GM21576 (cell line): Measurements from ENCODE around the gene KNOP1.
"Not testable (repeated sequence)": the region's sequence is repeated elsewhere in the genome, so short reads cannot be mapped to it uniquely, and the experiment has no call there.

Experiments used
- ATAC-seq: cut with Tn5 transposase; IDR thresholded peaks from one replicate; pipeline ENCODE4 v1.9.1; 2021; ENCODE audit warnings: mild to moderate bottlenecking, moderate library complexity; ENCODE audit not compliant: unreplicated experiment

KNOP1 gene

DNA sequence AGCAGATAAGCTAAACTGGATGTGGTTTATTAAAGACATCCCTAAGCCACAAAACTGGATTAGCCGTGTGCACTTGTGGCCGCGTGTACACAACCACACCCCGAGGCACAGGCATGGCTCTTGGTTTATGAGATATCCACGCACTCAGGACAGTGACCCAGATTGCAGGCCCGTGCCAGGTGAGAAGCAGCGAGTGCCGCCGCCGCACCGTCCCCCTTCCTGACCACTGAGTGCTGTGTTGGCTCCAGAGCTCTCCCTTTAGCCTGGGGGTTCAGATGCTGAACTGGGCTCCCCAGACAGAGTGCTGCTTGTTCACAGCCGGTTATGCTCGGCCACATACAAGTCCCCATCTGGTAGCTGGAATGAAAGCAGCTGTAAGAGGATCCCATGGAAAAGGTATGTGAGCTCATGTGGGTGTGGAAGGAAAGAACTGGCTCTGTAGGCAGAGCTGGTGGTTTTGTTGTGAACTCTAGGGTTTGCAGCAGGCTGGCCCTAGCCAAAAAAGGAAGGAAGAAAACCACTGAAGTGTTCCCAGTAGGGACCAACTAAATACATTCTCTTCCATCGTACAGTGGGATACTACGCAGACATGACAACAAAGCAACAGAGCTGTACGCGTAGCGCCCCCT is 29.5 kb downstream of the KNOP1 start:
- ATAC-seq, result no peak

DNA sequence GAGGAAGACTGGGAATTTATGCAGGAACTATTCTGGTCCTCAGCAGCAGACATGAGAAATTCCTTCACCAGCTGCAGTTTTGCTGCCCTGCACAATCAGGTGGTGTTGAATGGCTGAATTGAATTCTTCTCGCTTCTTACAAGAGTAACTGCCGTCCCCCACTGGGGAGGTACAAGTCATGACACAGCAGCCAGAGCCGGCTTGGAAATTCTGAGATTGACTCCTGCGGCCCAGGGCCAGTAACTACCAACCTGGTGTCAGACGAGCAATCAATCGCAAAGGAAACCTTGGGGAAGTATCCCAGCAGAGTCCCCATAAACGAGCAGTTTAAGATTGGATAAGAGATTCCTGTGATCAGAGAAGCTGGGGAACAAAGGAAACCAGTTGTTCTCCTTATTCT is 30.7 kb downstream of the KNOP1 start:
- no peak for ATAC-seq

DNA sequence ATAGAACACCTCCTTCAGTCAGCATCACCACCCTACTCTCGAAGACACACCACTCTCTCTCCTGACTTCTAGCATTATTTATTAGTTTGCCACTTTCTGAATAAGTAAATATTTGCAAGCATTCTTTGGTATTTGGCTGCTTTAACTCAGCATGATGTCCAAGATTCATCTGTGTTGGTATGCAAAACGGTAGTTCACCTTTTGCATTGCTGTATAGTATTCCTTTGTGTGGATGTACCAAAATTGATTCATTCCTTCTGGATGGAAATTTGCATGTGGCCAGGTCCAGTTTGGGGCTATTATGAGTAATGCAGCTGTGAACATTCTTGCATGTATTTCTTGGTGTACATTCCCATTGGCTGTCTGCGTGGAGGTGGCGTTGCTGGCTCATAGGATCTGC is 32.9 kb downstream of the KNOP1 start:
- ATAC-seq, result no peak

DNA sequence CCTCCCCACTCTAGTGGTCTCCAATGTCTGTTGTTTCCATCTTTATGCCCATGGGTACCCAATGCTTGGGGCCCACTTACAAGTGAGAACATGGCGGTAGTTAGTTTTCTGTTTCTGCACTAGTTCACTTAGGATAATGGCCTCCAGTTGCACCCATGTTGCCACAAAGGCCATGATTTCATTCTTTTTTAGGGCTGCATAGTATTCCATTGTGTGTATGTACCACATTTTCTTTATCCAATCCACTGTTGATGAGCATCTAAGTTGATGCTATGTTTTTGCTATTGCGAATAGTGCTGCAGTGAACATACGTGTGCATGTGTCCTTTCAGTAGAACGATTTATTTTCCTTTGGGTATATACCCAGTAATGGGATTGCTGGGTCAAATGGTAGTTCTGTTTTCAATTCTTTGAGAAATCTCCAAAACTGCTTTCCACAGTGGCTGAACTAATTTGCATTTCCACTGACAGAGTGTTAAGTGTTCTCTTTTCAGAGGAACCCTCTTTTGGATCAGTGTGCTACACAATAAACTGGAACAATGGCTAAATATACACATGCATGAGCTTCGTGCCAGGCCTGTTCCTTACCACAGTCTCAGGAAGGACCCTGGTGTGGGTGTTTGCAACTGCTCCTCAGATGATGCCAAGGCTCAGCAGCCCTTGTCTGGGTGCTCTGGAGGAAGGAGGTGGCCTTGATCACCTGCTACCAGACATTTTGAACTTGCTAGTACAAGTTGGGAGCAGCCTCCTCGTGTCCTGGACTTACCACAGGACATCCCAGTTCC is 34.4 kb downstream of the KNOP1 start:
- ATAC-seq, result no peak

DNA sequence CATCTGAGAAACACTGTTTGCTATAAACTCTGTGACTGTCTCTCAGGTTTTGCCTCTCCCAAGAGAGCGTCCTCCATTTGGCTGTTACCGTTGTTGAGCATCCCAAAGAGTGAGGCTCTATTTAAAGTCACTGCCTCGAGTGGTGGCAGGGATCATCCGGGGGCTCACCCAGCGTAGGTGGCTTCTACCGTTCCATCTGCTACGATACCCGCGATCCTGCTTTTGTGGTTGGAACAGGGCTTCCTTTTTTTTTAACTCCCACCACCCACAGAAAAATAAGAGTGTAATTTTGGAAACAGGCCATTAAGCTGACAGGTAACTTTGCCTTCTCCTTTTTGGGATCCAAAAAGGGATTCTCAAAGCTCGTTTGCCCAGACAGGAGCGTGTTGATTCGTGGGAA is 36.4 kb downstream of the KNOP1 start:
- no peak for ATAC-seq

DNA sequence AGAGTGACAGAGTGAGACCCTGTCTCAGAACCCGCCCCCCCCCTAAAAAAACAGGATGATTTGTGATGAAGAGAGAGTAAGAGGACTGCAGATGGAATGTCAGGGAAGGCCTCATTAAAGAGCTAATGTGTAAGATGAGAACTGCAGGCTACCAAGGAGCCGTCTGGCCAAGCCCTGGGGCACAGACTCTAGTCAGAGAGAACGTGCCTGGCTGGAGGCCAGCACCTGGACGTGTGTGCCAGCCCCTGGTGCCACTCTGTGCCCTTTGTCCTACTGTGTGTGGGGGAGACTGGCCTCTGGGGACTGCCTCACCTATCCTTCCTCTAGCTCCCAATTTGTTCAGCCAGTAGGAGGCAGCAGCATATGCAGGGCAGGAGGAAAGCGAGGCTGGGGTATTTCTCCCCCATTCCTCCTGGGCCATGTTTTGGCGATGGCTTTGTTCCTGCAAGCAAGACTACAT is 37.1 kb downstream of the KNOP1 start:
- no peak for ATAC-seq

DNA sequence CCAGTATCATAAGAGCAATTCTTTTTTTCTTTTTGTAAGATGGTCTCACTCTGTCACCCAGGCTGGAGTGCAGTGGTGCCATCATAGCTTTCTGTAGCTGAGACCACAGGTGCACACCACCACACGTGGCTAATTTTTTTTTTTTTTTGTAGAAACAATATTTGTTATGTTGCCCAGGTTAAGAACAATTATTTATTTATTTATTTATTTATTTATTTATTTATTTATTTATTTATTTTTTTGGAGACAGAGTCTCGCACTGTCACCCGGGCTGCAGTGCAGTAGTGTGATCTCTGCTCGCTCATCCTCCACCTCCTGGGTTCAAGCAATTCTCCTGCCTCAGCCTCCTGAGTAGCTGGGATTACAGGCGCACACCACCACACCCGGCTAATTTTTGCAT is 38.7 kb downstream of the KNOP1 start:
- ATAC-seq, result not testable (repeated sequence)

DNA sequence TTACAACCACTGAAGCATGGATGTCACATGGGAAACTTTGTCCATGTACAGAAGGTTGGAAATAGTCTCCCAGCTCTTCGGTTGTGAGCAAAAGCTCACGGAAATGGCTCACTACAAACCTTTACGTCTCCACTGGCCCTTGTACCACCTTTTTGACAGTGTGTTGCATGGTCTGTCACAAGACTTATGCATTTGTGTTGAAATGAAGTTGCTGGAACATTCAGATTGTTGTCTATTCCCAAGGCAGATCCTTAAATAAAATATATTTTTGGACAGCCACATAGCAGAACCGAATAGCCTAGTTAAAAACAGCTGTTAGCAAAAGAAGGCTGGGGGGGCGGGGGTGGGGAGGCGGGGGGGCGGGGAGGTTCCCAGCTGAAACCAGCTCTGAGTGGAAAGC is 39.2 kb downstream of the KNOP1 start:
- ATAC-seq, result no peak

DNA sequence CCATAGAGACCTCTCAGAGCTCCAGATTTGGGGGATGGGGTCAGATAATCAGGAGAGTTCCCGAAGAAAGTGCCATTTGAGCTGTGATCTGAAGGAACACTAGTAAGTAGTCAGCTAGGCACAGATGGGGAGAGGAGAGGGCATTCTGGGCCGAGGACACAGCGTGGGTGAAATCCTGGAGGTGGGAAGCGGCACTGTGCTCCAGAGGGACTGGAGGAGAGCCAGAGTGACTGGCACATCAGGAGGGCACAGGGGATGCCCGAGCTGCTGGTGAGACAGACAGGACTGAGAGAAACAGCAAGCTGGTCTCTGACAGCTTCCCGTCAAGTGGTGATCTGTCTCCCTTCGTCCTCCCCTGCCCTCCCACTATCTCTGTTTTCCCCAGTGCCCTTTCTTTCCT is 40.6 kb downstream of the KNOP1 start:
- no peak for ATAC-seq

DNA sequence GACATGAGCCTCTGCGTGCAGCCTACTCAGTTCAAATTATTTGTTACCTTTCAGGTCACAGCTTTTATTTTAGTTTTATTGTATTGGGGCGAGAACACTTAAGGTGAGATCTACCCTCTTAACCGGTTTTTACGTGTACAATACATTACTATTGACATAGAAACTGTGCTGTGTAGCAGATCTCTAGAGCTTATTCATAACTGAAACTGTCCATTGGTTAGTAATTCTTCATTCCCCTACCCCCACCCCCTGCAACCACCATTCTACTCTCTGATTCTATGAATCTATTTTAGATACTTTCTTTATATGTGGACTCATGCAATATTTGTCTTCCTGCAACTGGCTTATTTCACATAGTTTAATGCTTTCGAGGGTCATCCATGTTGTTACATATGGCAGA is 43.5 kb downstream of the KNOP1 start:
- no peak for ATAC-seq

DNA sequence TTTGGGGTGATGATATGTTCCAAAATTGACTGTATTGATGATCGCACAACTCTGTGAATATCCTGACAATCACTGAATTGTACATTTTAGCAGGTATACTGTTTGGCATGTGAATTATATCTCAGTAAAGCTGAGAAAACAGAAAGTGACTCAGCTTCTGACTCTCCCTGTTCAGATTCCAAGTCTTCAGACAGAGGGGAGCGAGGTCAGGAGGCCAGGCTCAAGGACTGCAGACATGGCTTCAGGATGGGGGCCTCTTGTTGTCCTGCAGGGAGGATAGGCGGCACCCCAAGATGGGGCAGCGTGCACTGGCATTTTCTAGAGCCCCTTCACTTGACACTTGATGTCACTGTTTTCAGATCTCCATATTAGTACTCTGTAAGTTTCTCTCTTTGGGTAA is 45.6 kb downstream of the KNOP1 start:
- no peak for ATAC-seq

DNA sequence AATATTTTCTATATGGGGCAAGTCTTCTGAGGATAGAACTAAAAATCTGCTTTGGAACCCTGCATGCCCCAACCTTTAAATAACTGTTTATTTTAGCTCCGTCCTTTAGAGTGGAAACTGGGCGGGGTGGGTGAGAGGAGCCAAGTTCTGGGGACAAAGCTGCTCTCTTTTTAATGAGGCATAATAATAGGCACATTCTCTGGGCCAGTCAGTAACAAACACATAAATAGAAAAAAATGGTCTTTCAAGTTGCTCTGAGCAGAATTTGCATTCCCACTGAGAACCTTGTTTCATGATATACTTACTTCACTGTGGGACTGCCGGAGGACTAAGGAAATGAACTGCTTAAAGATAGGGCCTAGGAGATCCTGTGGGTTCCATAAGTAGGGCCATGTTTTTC is 51.5 kb downstream of the KNOP1 start:
- ATAC-seq, result no peak

DNA sequence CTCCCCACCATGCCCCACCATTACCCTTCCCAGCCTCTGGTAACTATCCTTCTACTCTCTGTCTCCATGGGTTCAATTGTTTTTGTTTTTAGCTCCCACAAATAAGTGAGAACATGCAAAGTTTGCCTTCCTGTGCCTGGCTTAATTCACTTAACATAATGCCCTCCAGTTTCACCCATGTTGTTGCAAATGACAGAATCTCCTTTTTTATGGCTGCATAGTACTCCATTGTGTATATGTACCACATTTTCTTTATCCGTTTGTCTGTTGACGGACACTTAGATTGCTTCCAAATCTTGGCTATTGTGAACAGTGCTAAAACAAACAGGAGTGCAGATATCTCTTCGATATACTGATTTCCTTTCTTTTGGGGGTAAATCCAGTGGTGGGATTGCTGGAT is 52.7 kb downstream of the KNOP1 start:
- not testable (repeated sequence) for ATAC-seq

DNA sequence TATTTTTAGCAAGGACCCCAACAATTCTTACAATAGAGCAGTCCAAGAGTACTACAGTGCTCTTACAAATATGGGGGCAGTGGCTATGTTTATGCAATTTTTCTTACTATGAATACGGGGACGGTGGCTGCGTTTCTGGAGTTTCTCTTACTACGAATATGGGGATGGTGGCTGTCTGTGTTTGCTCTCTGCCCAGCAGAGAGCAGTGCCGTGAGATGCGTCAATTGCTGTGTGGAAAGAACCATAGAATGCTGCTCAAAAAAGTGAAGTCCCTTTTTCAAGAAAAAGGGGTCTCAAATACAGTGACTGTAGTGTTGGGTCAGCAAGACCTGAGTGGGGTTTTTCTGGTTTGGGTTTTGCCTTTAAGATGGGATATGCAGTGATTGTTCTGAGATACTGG is 53.9 kb downstream of the KNOP1 start:
- no peak for ATAC-seq

DNA sequence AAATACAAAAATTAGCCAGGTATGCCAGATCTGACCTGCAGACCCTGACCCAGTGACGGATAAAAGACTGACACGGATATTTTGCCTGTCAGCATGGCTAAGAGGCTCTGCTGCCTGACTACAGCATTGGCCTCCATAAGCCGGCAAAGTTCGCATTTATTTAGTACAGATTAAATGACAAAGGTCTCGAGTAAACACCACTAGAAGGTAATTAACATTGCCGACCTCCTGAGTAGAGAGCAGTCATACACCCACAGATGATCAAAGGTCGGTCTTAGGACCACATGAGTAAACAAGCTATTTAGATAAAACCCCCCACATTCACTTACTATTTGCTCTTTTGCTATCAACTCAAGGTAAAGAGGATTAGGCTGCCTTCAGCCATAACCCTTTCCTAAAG is 55.7 kb downstream of the KNOP1 start:
- ATAC-seq, result no peak

DNA sequence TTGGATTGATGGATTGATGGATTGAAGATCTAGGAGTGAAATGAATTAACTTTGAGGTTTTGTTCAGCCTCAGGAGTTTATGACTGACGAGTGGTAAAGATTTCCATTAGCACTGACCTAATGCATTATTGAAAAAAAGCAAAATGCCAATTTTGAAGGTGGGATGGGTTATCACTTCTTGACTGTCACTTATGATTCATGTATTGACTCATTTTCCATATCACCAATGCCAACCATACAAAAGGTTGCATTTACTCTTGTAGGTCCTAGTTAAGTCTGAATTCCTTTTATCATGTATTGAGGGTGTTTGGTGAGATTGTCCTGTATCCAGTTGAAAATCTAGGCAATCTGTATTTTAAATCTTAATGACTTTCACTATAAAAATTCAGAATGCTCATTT is 57.6 kb downstream of the KNOP1 start:
- ATAC-seq, result no peak

DNA sequence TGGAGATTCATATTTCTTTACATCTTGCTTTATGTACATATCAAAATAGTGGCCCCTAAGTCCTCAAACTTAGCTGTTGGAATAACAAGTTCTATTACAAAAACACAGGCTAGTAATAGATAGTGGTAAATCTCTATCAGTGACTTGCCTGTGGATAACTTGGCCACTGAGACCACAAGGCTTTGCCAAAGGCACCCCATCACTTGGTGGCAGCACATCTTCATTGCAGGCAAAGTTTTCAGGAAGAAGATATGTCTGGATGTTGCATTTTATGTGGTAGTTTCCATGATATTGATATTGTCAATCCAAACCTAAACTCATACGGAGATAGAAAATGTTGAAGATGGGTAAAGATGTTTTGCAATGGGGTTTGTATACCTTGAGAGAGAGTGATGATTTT is 58.5 kb downstream of the KNOP1 start:
- ATAC-seq, result no peak

DNA sequence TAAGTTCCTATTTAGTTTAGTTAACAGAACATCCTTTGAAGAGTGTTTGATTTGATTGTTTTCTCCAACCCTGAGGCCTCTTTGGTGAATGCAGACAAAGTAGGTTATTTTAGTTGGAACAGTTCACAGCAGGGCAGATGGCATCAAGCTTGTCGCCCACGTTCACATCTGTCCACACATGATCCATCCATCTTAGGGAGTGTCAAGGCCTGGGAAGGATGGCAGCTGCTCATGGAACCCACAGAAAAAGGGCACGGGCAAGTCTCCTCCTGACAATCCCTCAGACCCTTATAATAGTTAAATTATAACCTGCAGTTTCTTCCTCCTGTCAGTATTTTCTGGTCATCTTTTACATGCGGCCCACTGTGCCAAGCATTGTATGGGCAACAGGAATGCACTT is 60.2 kb downstream of the KNOP1 start:
- ATAC-seq, result no peak

DNA sequence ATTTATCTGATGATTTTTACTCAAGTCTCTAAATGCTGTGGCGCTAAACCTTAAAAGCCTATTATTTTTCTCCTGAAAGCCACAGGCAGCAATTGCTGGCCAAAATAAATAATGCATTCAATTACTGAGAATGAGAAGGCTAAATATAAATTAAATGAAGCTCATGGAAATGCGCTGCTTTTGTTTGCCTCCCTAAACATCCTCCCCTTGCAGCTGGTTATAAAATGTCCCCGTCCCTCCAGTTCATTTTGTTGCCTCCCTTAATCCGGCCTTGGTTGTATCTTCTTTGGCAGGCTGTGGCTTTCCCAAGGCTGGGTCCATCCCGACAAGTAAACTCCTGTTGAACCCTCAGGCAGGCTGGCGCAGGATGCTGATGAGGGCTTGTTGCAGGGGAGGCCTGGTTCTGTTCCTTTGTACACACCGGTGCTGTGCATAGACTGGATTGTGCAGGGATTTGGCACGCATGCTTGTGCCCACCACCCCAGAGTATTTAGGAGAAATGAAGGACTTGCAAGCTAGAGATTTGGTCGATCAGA is 62.7 kb downstream of the KNOP1 start:
- no peak for ATAC-seq

DNA sequence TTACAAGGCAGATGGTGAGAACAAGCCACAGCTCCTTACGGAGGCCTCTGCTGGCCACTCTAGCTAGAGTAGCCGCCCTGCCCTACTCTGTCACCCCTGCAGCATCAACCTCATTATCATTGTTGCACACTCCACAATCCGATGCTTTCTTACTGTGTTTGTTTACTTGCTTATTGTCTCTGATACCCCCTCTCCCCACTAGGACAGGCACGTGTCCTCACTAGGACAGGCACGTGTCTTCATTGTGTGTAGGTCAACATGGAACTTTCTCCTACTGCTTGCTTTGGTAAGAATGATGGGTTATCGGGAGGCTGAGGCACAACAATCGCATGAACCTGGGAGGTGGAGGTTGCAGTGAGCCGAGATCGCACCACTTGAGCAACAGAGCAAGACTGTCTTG is 63.9 kb downstream of the KNOP1 start:
- ATAC-seq, result no peak
